ENCODE data around the gene NEGR1. TPM values are rescaled to one million over a fixed set of nuclear protein-coding genes. Genes with fewer than 3 reads are reported as not detected.

NEGR1 gene
- total RNA-seq, 1 experiment from 2014 or later = 2.9 TPM

DNA sequence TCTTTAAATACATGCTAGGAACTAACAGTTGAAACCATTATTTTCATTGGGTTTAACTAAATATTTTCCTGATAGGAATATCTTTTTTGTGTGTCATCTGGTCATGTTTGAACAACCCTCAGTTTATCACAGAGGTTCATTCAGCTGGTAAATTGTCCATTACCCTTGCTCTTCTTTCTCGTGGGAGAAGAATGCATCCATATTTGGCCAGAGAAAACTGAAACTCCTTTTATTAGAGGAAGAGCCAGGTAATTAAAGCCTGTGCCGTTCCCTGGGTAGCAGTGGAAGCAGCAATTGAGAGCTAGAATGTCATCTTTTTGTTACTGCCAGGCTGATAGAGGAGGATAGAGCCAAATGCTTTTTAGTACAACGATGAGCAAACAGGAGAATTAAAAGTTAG is 614.3 kb downstream of the NEGR1 start:
- no peaks in the 10 kb centered on the region for H3K36me3 Mint-ChIP-seq
- no peak overlapping the region for H3K27ac Mint-ChIP-seq

More for the DNA sequence above, 614.3 kb downstream of the NEGR1 start:
- peaks cover 10% of the 10 kb centered on the region for H3K4me1 Mint-ChIP-seq
- POLR2A ChIA-PET = no interaction called here
- H3K27me3 Mint-ChIP-seq (ENCODE audit: low read depth) = no peaks in the 10 kb centered on the region
- H3K9me3 Mint-ChIP-seq = no peaks in the 10 kb centered on the region
- DNase-seq (ENCODE audit: low spot score) (no peak), ATAC-seq (no peak)
- no peak overlapping the region for H3K4me3 Mint-ChIP-seq
- TF ChIP-seq ZNF263 (CRISPR knock-in tag; IDR thresholded peaks at IDR 0.05; ENCODE audit: low read depth) = no peak
- no peak for TF ChIP-seq MXD4 (CRISPR knock-in tag; IDR thresholded peaks at IDR 0.05; ENCODE audit: borderline replicate concordance)
- TF ChIP-seq, protein P1, sequence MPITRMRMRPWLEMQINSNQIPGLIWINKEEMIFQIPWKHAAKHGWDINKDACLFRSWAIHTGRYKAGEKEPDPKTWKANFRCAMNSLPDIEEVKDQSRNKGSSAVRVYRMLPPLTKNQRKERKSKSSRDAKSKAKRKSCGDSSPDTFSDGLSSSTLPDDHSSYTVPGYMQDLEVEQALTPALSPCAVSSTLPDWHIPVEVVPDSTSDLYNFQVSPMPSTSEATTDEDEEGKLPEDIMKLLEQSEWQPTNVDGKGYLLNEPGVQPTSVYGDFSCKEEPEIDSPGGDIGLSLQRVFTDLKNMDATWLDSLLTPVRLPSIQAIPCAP (CRISPR knock-in tag; IDR thresholded peaks at IDR 0.05) = no peak
- TF ChIP-seq, protein P2, sequence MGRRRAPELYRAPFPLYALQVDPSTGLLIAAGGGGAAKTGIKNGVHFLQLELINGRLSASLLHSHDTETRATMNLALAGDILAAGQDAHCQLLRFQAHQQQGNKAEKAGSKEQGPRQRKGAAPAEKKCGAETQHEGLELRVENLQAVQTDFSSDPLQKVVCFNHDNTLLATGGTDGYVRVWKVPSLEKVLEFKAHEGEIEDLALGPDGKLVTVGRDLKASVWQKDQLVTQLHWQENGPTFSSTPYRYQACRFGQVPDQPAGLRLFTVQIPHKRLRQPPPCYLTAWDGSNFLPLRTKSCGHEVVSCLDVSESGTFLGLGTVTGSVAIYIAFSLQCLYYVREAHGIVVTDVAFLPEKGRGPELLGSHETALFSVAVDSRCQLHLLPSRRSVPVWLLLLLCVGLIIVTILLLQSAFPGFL (CRISPR knock-in tag; IDR thresholded peaks at IDR 0.05; ENCODE audit: borderline replicate concordance) = no peak
- TF ChIP-seq, protein P3, sequence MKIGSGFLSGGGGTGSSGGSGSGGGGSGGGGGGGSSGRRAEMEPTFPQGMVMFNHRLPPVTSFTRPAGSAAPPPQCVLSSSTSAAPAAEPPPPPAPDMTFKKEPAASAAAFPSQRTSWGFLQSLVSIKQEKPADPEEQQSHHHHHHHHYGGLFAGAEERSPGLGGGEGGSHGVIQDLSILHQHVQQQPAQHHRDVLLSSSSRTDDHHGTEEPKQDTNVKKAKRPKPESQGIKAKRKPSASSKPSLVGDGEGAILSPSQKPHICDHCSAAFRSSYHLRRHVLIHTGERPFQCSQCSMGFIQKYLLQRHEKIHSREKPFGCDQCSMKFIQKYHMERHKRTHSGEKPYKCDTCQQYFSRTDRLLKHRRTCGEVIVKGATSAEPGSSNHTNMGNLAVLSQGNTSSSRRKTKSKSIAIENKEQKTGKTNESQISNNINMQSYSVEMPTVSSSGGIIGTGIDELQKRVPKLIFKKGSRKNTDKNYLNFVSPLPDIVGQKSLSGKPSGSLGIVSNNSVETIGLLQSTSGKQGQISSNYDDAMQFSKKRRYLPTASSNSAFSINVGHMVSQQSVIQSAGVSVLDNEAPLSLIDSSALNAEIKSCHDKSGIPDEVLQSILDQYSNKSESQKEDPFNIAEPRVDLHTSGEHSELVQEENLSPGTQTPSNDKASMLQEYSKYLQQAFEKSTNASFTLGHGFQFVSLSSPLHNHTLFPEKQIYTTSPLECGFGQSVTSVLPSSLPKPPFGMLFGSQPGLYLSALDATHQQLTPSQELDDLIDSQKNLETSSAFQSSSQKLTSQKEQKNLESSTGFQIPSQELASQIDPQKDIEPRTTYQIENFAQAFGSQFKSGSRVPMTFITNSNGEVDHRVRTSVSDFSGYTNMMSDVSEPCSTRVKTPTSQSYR (CRISPR knock-in tag; IDR thresholded peaks at IDR 0.05) = no peak
- no peak for TF ChIP-seq ZNF219 (CRISPR knock-in tag; IDR thresholded peaks at IDR 0.05; ENCODE audit: borderline replicate concordance)
- TF ChIP-seq, protein P4, sequence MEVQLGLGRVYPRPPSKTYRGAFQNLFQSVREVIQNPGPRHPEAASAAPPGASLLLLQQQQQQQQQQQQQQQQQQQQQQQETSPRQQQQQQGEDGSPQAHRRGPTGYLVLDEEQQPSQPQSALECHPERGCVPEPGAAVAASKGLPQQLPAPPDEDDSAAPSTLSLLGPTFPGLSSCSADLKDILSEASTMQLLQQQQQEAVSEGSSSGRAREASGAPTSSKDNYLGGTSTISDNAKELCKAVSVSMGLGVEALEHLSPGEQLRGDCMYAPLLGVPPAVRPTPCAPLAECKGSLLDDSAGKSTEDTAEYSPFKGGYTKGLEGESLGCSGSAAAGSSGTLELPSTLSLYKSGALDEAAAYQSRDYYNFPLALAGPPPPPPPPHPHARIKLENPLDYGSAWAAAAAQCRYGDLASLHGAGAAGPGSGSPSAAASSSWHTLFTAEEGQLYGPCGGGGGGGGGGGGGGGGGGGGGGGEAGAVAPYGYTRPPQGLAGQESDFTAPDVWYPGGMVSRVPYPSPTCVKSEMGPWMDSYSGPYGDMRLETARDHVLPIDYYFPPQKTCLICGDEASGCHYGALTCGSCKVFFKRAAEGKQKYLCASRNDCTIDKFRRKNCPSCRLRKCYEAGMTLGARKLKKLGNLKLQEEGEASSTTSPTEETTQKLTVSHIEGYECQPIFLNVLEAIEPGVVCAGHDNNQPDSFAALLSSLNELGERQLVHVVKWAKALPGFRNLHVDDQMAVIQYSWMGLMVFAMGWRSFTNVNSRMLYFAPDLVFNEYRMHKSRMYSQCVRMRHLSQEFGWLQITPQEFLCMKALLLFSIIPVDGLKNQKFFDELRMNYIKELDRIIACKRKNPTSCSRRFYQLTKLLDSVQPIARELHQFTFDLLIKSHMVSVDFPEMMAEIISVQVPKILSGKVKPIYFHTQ (CRISPR knock-in tag; IDR thresholded peaks at IDR 0.05) = no peak
- no peak for TF ChIP-seq ATF1 (CRISPR knock-in tag; IDR thresholded peaks at IDR 0.05)
- TF ChIP-seq, protein P5, sequence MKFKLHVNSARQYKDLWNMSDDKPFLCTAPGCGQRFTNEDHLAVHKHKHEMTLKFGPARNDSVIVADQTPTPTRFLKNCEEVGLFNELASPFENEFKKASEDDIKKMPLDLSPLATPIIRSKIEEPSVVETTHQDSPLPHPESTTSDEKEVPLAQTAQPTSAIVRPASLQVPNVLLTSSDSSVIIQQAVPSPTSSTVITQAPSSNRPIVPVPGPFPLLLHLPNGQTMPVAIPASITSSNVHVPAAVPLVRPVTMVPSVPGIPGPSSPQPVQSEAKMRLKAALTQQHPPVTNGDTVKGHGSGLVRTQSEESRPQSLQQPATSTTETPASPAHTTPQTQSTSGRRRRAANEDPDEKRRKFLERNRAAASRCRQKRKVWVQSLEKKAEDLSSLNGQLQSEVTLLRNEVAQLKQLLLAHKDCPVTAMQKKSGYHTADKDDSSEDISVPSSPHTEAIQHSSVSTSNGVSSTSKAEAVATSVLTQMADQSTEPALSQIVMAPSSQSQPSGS (CRISPR knock-in tag; IDR thresholded peaks at IDR 0.05; ENCODE audit: borderline replicate concordance, low read depth) = no peak
- TF ChIP-seq, protein P6, sequence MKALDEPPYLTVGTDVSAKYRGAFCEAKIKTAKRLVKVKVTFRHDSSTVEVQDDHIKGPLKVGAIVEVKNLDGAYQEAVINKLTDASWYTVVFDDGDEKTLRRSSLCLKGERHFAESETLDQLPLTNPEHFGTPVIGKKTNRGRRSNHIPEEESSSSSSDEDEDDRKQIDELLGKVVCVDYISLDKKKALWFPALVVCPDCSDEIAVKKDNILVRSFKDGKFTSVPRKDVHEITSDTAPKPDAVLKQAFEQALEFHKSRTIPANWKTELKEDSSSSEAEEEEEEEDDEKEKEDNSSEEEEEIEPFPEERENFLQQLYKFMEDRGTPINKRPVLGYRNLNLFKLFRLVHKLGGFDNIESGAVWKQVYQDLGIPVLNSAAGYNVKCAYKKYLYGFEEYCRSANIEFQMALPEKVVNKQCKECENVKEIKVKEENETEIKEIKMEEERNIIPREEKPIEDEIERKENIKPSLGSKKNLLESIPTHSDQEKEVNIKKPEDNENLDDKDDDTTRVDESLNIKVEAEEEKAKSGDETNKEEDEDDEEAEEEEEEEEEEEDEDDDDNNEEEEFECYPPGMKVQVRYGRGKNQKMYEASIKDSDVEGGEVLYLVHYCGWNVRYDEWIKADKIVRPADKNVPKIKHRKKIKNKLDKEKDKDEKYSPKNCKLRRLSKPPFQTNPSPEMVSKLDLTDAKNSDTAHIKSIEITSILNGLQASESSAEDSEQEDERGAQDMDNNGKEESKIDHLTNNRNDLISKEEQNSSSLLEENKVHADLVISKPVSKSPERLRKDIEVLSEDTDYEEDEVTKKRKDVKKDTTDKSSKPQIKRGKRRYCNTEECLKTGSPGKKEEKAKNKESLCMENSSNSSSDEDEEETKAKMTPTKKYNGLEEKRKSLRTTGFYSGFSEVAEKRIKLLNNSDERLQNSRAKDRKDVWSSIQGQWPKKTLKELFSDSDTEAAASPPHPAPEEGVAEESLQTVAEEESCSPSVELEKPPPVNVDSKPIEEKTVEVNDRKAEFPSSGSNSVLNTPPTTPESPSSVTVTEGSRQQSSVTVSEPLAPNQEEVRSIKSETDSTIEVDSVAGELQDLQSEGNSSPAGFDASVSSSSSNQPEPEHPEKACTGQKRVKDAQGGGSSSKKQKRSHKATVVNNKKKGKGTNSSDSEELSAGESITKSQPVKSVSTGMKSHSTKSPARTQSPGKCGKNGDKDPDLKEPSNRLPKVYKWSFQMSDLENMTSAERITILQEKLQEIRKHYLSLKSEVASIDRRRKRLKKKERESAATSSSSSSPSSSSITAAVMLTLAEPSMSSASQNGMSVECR (CRISPR knock-in tag; IDR thresholded peaks at IDR 0.05; ENCODE audit: borderline replicate concordance) = no peak
- TF ChIP-seq, protein P7, sequence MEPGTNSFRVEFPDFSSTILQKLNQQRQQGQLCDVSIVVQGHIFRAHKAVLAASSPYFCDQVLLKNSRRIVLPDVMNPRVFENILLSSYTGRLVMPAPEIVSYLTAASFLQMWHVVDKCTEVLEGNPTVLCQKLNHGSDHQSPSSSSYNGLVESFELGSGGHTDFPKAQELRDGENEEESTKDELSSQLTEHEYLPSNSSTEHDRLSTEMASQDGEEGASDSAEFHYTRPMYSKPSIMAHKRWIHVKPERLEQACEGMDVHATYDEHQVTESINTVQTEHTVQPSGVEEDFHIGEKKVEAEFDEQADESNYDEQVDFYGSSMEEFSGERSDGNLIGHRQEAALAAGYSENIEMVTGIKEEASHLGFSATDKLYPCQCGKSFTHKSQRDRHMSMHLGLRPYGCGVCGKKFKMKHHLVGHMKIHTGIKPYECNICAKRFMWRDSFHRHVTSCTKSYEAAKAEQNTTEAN (CRISPR knock-in tag; IDR thresholded peaks at IDR 0.05) = no peak
- TF ChIP-seq, protein P8, sequence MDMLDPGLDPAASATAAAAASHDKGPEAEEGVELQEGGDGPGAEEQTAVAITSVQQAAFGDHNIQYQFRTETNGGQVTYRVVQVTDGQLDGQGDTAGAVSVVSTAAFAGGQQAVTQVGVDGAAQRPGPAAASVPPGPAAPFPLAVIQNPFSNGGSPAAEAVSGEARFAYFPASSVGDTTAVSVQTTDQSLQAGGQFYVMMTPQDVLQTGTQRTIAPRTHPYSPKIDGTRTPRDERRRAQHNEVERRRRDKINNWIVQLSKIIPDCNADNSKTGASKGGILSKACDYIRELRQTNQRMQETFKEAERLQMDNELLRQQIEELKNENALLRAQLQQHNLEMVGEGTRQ (CRISPR knock-in tag; IDR thresholded peaks at IDR 0.05) = no peak
- TF ChIP-seq NR1H2 (CRISPR knock-in tag; IDR thresholded peaks at IDR 0.05) = no peak
- TF ChIP-seq SOX15 (CRISPR knock-in tag; IDR thresholded peaks at IDR 0.05) = no peak
- CTCF ChIA-PET = no interaction called here
